Calu3 (cell line): Measurements from ENCODE around the gene MUC21. TPM values are rescaled to one million over a fixed set of nuclear protein-coding genes. Genes with fewer than 3 reads are reported as not detected.

ENCODE experiments used
- BruUV-seq: library from RNA; stranded (reverse); fragments of 400-500 nt; replicated peaks from 2 replicates; lab custom pipeline; 2021; lab: Mats Ljungman, UMichigan
- CTCF ChIA-PET: fragments of 300-600 bp; sonication (Branson Sonifier 250); formaldehyde crosslinking; loops from one replicate; lab custom pipeline; 2022; ENCODE audit warnings: antibody characterized with exemption; lab: Charles Lee
- DNase-seq: peaks from one replicate; pipeline ENCODE4 v3.0.0; 2022
- H3K27ac Mint-ChIP-seq: one replicate; pipeline ENCODE4 v1.8.0; 2022; ENCODE audit warnings: mixed read lengths; ENCODE audit not compliant: unreplicated experiment
- H3K27me3 Mint-ChIP-seq: one replicate; pipeline ENCODE4 v1.8.0; 2022; ENCODE audit warnings: mixed read lengths; ENCODE audit not compliant: unreplicated experiment
- H3K36me3 Mint-ChIP-seq: one replicate; pipeline ENCODE4 v1.8.0; 2022; ENCODE audit warnings: mild to moderate bottlenecking, moderate library complexity, mixed read lengths; ENCODE audit not compliant: insufficient read depth, unreplicated experiment
- H3K4me1 Mint-ChIP-seq: one replicate; pipeline ENCODE4 v1.8.0; 2022; ENCODE audit warnings: mild to moderate bottlenecking, low read depth, mixed read lengths; ENCODE audit not compliant: unreplicated experiment
- H3K4me3 Mint-ChIP-seq: one replicate; pipeline ENCODE4 v1.8.0; 2022; ENCODE audit warnings: mild to moderate bottlenecking, low read depth, moderate library complexity, mixed read lengths; ENCODE audit not compliant: unreplicated experiment
- H3K9me3 Mint-ChIP-seq: one replicate; pipeline ENCODE4 v1.8.0; 2022; ENCODE audit warnings: low read depth, mixed read lengths; ENCODE audit not compliant: unreplicated experiment
- intact Hi-C: fragments of 100-400 bp; cut with micrococcal nuclease; formaldehyde crosslinking; loops from one replicate; pipeline ENCODE4 v1.10.0; 2022; ENCODE audit not compliant: unreplicated experiment
- total RNA-seq: library from RNA; stranded (reverse); gene quantifications from 2 replicates; pipeline ENCODE4 v1.2.3, GENCODE V29; 2022
- TF ChIP-seq, protein P1 (sequence below): fragments of 200-600 bp; IDR thresholded peaks from one replicate; pipeline ENCODE4 v1.8.0; 2022; ENCODE audit warnings: antibody characterized with exemption; ENCODE audit not compliant: unreplicated experiment

Gene MUC21
- total RNA-seq, 1 experiment from 2014 or later = not detected

DNA sequence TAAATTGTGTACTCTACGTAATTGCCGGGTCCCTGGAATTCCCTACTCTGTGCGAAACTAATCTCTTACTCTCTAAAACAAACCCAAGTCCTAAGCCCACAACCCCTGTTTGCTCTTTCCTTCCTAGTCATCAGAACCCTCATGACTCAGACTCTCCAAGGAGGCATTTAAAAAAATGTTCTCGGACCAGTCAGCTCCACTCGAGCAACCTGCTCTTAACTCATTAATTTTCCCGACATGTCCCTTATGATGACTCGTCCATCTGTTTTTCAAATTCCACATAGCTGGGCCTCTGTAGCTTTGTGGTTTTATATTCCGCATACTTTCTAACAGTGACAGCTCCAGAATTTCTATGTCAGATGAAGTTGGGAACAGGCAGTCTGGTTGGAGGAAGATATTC lies 24.2 kb downstream of the MUC21 start:
- Mint-ChIP-seq H3K36me3 (peaks cover 29% of the 10 kb centered on the region), H3K4me3 (peak overlapping the region; percentile 27), H3K4me1 (peaks cover 70% of the 10 kb centered on the region), H3K27ac (peak overlapping the region; percentile 85), H3K9me3 (peaks cover 5% of the 10 kb centered on the region), H3K27me3 (no peaks in the 10 kb centered on the region)
- intact Hi-C loops = loop anchor here (2.0 to 10.0 kb wide), 2 partner anchors 29 to 73 kb away; partner anchors contain the start of gene SFTA2
- TF ChIP-seq, protein P1, sequence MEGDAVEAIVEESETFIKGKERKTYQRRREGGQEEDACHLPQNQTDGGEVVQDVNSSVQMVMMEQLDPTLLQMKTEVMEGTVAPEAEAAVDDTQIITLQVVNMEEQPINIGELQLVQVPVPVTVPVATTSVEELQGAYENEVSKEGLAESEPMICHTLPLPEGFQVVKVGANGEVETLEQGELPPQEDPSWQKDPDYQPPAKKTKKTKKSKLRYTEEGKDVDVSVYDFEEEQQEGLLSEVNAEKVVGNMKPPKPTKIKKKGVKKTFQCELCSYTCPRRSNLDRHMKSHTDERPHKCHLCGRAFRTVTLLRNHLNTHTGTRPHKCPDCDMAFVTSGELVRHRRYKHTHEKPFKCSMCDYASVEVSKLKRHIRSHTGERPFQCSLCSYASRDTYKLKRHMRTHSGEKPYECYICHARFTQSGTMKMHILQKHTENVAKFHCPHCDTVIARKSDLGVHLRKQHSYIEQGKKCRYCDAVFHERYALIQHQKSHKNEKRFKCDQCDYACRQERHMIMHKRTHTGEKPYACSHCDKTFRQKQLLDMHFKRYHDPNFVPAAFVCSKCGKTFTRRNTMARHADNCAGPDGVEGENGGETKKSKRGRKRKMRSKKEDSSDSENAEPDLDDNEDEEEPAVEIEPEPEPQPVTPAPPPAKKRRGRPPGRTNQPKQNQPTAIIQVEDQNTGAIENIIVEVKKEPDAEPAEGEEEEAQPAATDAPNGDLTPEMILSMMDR = no peak
- peak; percentile 72 for DNase-seq
- BruUV-seq = no TSS peak
- CTCF ChIA-PET = interaction anchor here (0.7 to 1.7 kb wide), 19 partner anchors 10 to 100 kb away, joined by 3 to 11 read pairs (median 5); partner anchors contain the start of genes GTF2H4, SFTA2 and VARS2

DNA sequence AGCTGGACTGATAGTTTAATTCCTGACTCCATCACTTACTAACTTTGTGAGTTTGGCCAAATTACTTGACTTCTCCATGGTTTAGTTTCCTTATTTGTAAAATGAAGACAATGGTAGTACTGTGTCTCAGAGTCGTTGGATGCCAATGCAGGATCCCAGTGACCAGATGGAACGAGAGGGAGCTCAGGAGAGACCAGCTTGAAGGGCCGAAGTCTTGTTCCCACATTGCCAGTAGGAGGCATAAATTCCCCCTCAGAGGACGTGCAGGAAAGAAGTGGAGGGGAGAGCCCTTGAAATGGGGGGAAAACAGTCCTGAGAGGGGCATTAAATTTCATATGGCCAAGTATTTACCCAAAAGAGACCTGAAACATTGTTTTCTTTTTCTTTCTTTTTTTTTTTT lies 24.6 kb downstream of the MUC21 start:
- Mint-ChIP-seq H3K9me3 (peaks cover 2% of the 10 kb centered on the region), H3K27ac (peak overlapping the region; percentile 85), H3K4me1 (peaks cover 65% of the 10 kb centered on the region), H3K36me3 (peaks cover 25% of the 10 kb centered on the region), H3K4me3 (peak overlapping the region; percentile 27), H3K27me3 (no peaks in the 10 kb centered on the region)
- CTCF ChIA-PET = interaction anchor here (0.7 to 1.7 kb wide), 20 partner anchors 9 to 100 kb away, joined by 3 to 11 read pairs (median 5); partner anchors contain the start of genes GTF2H4, SFTA2 and VARS2
- no TSS peak for BruUV-seq
- peak; percentile 30 for DNase-seq
- intact Hi-C loops = loop anchor here (10.0 kb wide), 1 partner anchor 73 kb away; the partner anchor contains the start of gene SFTA2
- TF ChIP-seq, protein P1 = peak; percentile 37

DNA sequence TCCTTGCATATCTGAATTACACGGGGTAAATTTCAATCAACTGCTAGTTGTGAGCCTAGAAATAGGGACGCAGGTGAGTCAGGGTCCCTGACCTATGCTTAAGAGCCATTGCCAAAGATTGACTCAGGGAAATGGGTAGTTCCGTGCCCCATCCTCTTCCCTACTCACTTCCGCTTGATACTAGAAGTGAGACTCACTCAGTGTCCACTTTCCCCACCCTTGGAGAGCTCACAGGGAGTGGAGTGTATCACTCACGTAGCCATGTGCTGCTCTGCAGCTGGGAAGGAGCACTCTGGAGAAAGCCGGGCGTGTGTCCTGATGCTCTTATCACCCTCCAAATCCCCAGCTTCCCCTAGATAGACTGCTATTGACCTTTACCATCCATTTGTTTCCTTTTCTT lies 26.2 kb downstream of the MUC21 start:
- peaks cover 5% of the 10 kb centered on the region for H3K9me3 Mint-ChIP-seq
- TF ChIP-seq, protein P1 = no peak
- no TSS peak for BruUV-seq
- no peak for DNase-seq
- intact Hi-C loops = loop anchor here (10.0 kb wide), 1 partner anchor 75 kb away; the partner anchor contains the start of gene SFTA2
- CTCF ChIA-PET = no interaction called here
- no peak overlapping the region for H3K4me3 Mint-ChIP-seq
- no peak overlapping the region for H3K27ac Mint-ChIP-seq
- H3K36me3 Mint-ChIP-seq = peaks cover 17% of the 10 kb centered on the region
- H3K4me1 Mint-ChIP-seq = peaks cover 56% of the 10 kb centered on the region
- no peaks in the 10 kb centered on the region for H3K27me3 Mint-ChIP-seq

DNA sequence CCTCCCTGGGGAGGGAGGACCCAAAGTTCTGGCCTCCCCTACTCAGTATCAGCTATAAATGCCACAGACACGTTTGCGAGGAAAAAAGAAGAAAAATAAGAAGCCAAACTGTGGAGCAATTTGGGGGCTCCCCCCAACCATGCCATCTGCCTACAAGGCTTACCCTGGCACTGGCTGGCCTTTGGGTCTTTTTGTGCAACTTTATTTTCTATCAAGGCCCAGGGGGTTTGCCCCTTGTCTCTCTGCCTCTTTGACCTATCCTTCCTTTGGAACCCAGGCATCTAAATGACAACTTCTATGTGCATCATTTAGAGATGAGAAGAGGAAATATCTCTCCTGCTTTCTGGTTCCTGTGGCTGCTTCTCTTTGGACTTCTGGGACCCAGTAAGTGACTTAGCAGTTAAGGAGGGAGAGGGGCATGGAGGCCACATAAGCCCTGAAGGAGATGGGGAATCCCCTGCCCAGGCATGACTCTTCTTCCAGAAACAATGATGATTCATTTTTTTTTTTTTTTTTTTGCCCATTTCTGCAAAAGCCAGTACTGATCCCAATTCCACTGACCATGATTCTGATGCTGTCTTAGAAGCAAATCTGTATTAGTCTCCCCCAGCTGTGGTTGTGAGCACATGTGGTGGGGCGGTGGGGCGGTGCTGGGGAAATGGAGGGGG lies 27.0 kb downstream of the MUC21 start, which contains the start of gene MUC22:
Gene MUC22 (plus strand): TSS at position 82 of the 668 bp plus-strand sequence. CDS start 233 bp downstream, at position 315.
- peaks cover 9% of the 10 kb centered on the region for H3K36me3 Mint-ChIP-seq

More for the DNA sequence above, 27.0 kb downstream of the MUC21 start, which contains the start of gene MUC22:
- intact Hi-C loops = no loop called here
- peaks cover 6% of the 10 kb centered on the region for H3K9me3 Mint-ChIP-seq
- peaks cover 48% of the 10 kb centered on the region for H3K4me1 Mint-ChIP-seq
- CTCF ChIA-PET = interaction anchor here (0.6 kb wide), 1 partner anchor 1284 kb away, joined by 3 read pairs; no protein-coding TSS in a partner anchor
- TF ChIP-seq, protein P1 = no peak
- no peak within 1 kb of the TSS for H3K27ac Mint-ChIP-seq
- no peaks in the 10 kb centered on the region for H3K27me3 Mint-ChIP-seq
- no TSS peak for BruUV-seq
- H3K4me3 Mint-ChIP-seq = no peak within 1 kb of the TSS
- DNase-seq = no peak
